Mesendoderm (in vitro differentiated cells): Measurements from ENCODE around the gene CHRDL2.
A peak's percentile ranks its signal among the peaks of the same experiment; 100 is the strongest.

Source experiments
- DNase-seq: peaks from one replicate; pipeline ENCODE4 v3.0.0; 2013
- H2AK5ac ChIP-seq: 2 replicates; pipeline ENCODE4 v1.6.1; 2013; ENCODE audit warnings: low read length, inconsistent platforms
- H2BK120ac ChIP-seq: 2 replicates; pipeline ENCODE4 v1.6.1; 2013; ENCODE audit warnings: low read depth, mild to moderate bottlenecking, low read length, moderate library complexity, mixed read lengths
- H2BK15ac ChIP-seq: replicated peaks from 2 replicates; pipeline ENCODE4 v1.6.1; 2013; ENCODE audit warnings: low read depth, mild to moderate bottlenecking, moderate library complexity
- H2BK5ac ChIP-seq: 2 replicates; pipeline ENCODE4 v1.6.1; 2013; ENCODE audit warnings: low read length, inconsistent platforms
- H3K18ac ChIP-seq: 2 replicates; pipeline ENCODE4 v1.6.1; 2013; ENCODE audit warnings: mild to moderate bottlenecking, low read length, mixed read lengths
- H3K23ac ChIP-seq: one replicate; pipeline ENCODE4 v1.6.1; 2013; ENCODE audit warnings: low read length
- H3K27ac ChIP-seq: 2 replicates; pipeline ENCODE4 v1.5.1; 2013; ENCODE audit warnings: low read depth, mild to moderate bottlenecking, inconsistent platforms, low read length, moderate library complexity
- H3K27me3 ChIP-seq: 2 replicates; pipeline ENCODE4 v1.6.1; 2013; ENCODE audit warnings: low read length, control low read depth, mild to moderate bottlenecking, inconsistent platforms; ENCODE audit not compliant: insufficient read depth, poor library complexity
- H3K36me3 ChIP-seq: 2 replicates; pipeline ENCODE4 v1.6.1; 2013; ENCODE audit warnings: low read length, inconsistent platforms; ENCODE audit not compliant: control insufficient read depth, insufficient read depth
- H3K4ac ChIP-seq: one replicate; pipeline ENCODE4 v1.6.1; 2013; ENCODE audit warnings: low read depth, mild to moderate bottlenecking, low read length, moderate library complexity
- H3K4me1 ChIP-seq: 2 replicates; pipeline ENCODE4 v1.6.1; 2013; ENCODE audit warnings: low read depth, low read length, inconsistent platforms; ENCODE audit not compliant: control insufficient read depth
- H3K4me2 ChIP-seq: 2 replicates; pipeline ENCODE4 v1.6.1; 2013; ENCODE audit warnings: low read length
- H3K4me3 ChIP-seq: 2 replicates; pipeline ENCODE4 v1.5.1; 2013; ENCODE audit warnings: mild to moderate bottlenecking, low read length
- H3K56ac ChIP-seq: one replicate; pipeline ENCODE4 v1.6.1; 2013; ENCODE audit warnings: low read length
- H3K79me1 ChIP-seq: 2 replicates; pipeline ENCODE4 v1.6.1; 2013; ENCODE audit warnings: low read length, inconsistent platforms
- H3K79me2 ChIP-seq: 2 replicates; pipeline ENCODE4 v1.6.1; 2013; ENCODE audit warnings: mild to moderate bottlenecking, low read length; ENCODE audit not compliant: control insufficient read depth, insufficient read depth
- H3K9ac ChIP-seq: 2 replicates; pipeline ENCODE4 v1.6.1; 2013; ENCODE audit warnings: low read length, inconsistent platforms
- H4K5ac ChIP-seq: one replicate; pipeline ENCODE4 v1.6.1; 2013; ENCODE audit warnings: low read length
- H4K8ac ChIP-seq: one replicate; pipeline ENCODE4 v1.6.1; 2013; ENCODE audit warnings: low read depth, mild to moderate bottlenecking, control low read depth, low read length, moderate library complexity
- WGBS: extraction: QIAGEN DNeasy Blood & Tissue Kit; methylation state at CpG from one replicate; pipeline ENCODE4 v1.1.7; 2013; ENCODE audit warnings: low lambda C conversion rate, missing lambda C conversion rate; ENCODE audit not compliant: insufficient coverage; ENCODE audit errors: extremely low coverage; 5-methylcytosine and 5-hydroxymethylcytosine counted together

The CHRDL2 gene

GRCh38 chr11:74725701-74726100, 5.5 kb downstream of the CHRDL2 start:
- no peak overlapping the region for H4K5ac ChIP-seq
- H3K18ac ChIP-seq, result no peak overlapping the region
- no CpG with 5 or more reads among the region's 4 CpGs for WGBS
- no peak overlapping the region for H3K4me3 ChIP-seq
- peaks cover 6% of the 10 kb centered on the region for H3K4me1 ChIP-seq
- no peak overlapping the region for H3K9ac ChIP-seq
- H3K79me1 ChIP-seq, result no peaks in the 10 kb centered on the region
- H2BK15ac ChIP-seq, result no peak overlapping the region
- DNase-seq, result no peak
- H3K23ac ChIP-seq, result no peak overlapping the region
- no peak overlapping the region for H2BK120ac ChIP-seq
- H2AK5ac ChIP-seq, result no peak overlapping the region
- no peaks in the 10 kb centered on the region for H3K36me3 ChIP-seq
- H3K27me3 ChIP-seq, result peaks cover 19% of the 10 kb centered on the region
- H3K4me2 ChIP-seq, result no peak overlapping the region
- no peaks in the 10 kb centered on the region for H3K79me2 ChIP-seq
- no peak overlapping the region for H3K4ac ChIP-seq
- H4K8ac ChIP-seq, result no peak overlapping the region
- H2BK5ac ChIP-seq, result no peak overlapping the region
- no peak overlapping the region for H3K27ac ChIP-seq
- H3K56ac ChIP-seq, result no peak overlapping the region

GRCh38 chr11:74723511-74723910, 7.7 kb downstream of the CHRDL2 start:
- Histone ChIP-seq H3K79me2 (no peaks in the 10 kb centered on the region), H3K4me3 (no peak overlapping the region), H3K23ac (no peak overlapping the region), H4K5ac (no peak overlapping the region), H3K56ac (no peak overlapping the region), H3K27ac (no peak overlapping the region), H3K4ac (no peak overlapping the region), H3K18ac (no peak overlapping the region), H2BK15ac (no peak overlapping the region), H3K4me1 (peaks cover 9% of the 10 kb centered on the region), H2AK5ac (no peak overlapping the region), H3K4me2 (no peak overlapping the region), H2BK120ac (no peak overlapping the region), H2BK5ac (no peak overlapping the region), H3K9ac (no peak overlapping the region), H4K8ac (no peak overlapping the region), H3K36me3 (no peaks in the 10 kb centered on the region), H3K27me3 (no peaks in the 10 kb centered on the region), H3K79me1 (no peaks in the 10 kb centered on the region)
- no CpG with 5 or more reads among the region's 5 CpGs for WGBS
- DNase-seq, result no peak

GRCh38 chr11:74721479-74721835, 9.8 kb downstream of the CHRDL2 start:
- Histone ChIP-seq H2BK120ac (no peak overlapping the region), H3K4me1 (peaks cover 9% of the 10 kb centered on the region), H3K23ac (peak overlapping the region; percentile 51), H3K4me3 (no peak overlapping the region), H2AK5ac (no peak overlapping the region), H3K27ac (no peak overlapping the region), H4K8ac (no peak overlapping the region), H3K79me1 (no peaks in the 10 kb centered on the region), H2BK5ac (no peak overlapping the region), H4K5ac (no peak overlapping the region), H3K56ac (no peak overlapping the region), H3K4me2 (no peak overlapping the region), H3K9ac (no peak overlapping the region), H3K4ac (no peak overlapping the region), H3K27me3 (no peaks in the 10 kb centered on the region), H3K79me2 (no peaks in the 10 kb centered on the region), H3K36me3 (no peaks in the 10 kb centered on the region), H3K18ac (no peak overlapping the region), H2BK15ac (no peak overlapping the region)
- WGBS, result no CpG with 5 or more reads among the region's 3 CpGs
- no peak for DNase-seq

DNA sequence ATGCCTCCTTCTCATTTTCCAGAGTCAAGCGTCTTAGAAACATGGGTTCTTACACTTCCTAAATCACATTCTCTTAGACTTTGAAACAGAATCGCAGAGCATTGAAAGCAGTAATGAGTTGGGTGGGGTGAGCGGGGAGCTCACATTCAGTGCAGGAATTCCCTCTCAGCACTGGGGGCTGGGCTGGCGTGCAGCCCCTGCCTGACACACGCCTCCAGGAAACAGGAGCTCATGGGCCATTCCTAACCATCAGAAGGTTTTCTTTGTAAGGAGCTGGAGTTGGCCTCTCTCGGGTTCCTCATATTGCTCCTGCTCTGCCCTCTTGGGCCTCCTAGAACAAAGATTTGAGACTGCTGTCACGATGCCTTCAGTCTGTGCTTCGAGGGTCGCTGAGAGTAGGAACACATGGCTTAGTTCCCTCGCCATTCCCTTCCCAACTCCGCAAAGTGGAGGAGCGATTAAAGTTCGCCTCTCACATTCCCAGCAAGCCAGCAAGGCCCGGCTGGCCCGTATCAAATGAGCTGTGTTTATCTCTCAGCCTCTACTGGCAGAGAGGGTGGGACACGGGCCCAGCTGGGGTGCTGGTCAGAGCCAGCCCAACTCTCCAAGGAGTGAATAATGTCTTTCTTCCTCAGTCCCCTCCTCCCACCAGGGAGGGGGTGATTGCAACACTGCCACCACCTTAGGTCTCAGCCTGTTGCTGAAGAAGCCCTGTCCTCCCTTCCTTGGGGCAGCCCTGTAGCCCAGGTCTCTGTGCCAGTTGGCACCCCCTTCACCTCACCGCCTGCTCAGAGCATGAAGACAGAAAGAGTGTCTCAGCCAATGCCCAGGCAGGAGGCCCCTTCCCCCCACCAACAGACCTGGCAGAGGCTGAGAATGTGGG, 10.4 kb downstream of the CHRDL2 start:
- H3K56ac ChIP-seq, result peak overlapping the region; percentile 61
- no peak overlapping the region for H3K27ac ChIP-seq
- no peak overlapping the region for H3K18ac ChIP-seq
- H2AK5ac ChIP-seq, result no peak overlapping the region
- H3K79me1 ChIP-seq, result no peaks in the 10 kb centered on the region
- H2BK5ac ChIP-seq, result no peak overlapping the region
- no peak overlapping the region for H3K4me3 ChIP-seq
- no peak overlapping the region for H4K8ac ChIP-seq
- no peaks in the 10 kb centered on the region for H3K27me3 ChIP-seq
- H3K36me3 ChIP-seq, result no peaks in the 10 kb centered on the region
- peak; percentile 60 for DNase-seq
- no peak overlapping the region for H3K9ac ChIP-seq
- H2BK120ac ChIP-seq, result no peak overlapping the region
- H3K4me1 ChIP-seq, result peaks cover 9% of the 10 kb centered on the region
- H3K4me2 ChIP-seq, result no peak overlapping the region
- no CpG with 5 or more reads among the region's 17 CpGs for WGBS
- H3K79me2 ChIP-seq, result no peaks in the 10 kb centered on the region
- no peak overlapping the region for H2BK15ac ChIP-seq
- no peak overlapping the region for H3K4ac ChIP-seq
- no peak overlapping the region for H4K5ac ChIP-seq
- peak overlapping the region; percentile 51 for H3K23ac ChIP-seq

GRCh38 chr11:74719011-74719410, 12.2 kb downstream of the CHRDL2 start:
- DNase-seq, result no peak
- Histone ChIP-seq H3K79me1 (no peaks in the 10 kb centered on the region), H3K4me1 (peaks cover 9% of the 10 kb centered on the region), H4K8ac (no peak overlapping the region), H3K36me3 (no peaks in the 10 kb centered on the region), H3K18ac (no peak overlapping the region), H3K4me3 (no peak overlapping the region), H3K56ac (no peak overlapping the region), H2BK120ac (no peak overlapping the region), H2BK15ac (no peak overlapping the region), H2AK5ac (no peak overlapping the region), H2BK5ac (no peak overlapping the region), H3K27ac (no peak overlapping the region), H3K23ac (no peak overlapping the region), H3K79me2 (no peaks in the 10 kb centered on the region), H3K4ac (no peak overlapping the region), H3K27me3 (no peaks in the 10 kb centered on the region), H3K9ac (no peak overlapping the region), H4K5ac (no peak overlapping the region), H3K4me2 (no peak overlapping the region)
- no CpG with 5 or more reads among the region's 5 CpGs for WGBS
